HepG2 (cell line): ENCODE data around the gene URGCP. TPM values are rescaled to one million over a fixed set of nuclear protein-coding genes. Genes with fewer than 3 reads are reported as not detected.

Experiments used
- ATAC-seq: fragments of 200-7000 bp; cut with Tn5 transposase; 3 replicates; pipeline ENCODE4 v1.9.1; 2020; ENCODE audit warnings: mild to moderate bottlenecking, moderate library complexity
- BruUV-seq: library from RNA; stranded (reverse); fragments of 400-500 nt; replicated peaks from 2 replicates; lab custom pipeline; 2021; lab: Mats Ljungman, UMichigan
- CTCF ChIA-PET: fragments of 300-600 bp; formaldehyde crosslinking; extraction: SDS; loops from one replicate; lab custom pipeline; 2021; ENCODE audit warnings: low total read pairs, inconsistent platforms, low intra/inter-chr PET ratio; lab: Yijun Ruan, JAX
- POLR2A ChIA-PET: fragments of 350-600 bp; sonication (Branson Sonifier 250); formaldehyde crosslinking; loops from one replicate; lab custom pipeline; 2020; ENCODE audit warnings: antibody characterized with exemption, inconsistent platforms; lab: Yijun Ruan, JAX
- DNase-seq: peaks from one replicate; pipeline ENCODE4 v3.0.0-alpha.2; 2015; ENCODE audit warnings: low spot score
- FAIRE-seq: peaks from 3 replicates; lab custom pipeline; 2011; peaks lifted over from hg19 to GRCh38; lab: Jason Lieb, UNC
- H2AFZ ChIP-seq: one replicate; pipeline ENCODE4 v1.6.1; 2011; ENCODE audit warnings: low read length, inconsistent platforms
- H3K27ac ChIP-seq: fragments of 300-600 bp; 3 replicates; pipeline ENCODE4 v1.8.0; 2011; ENCODE audit warnings: mixed run types, mild to moderate bottlenecking, mixed read lengths, low read length, inconsistent platforms; ENCODE audit not compliant: insufficient read depth; ENCODE audit errors: extremely low read length
- H3K27me3 ChIP-seq, 2 experiments: fragments of 200-600 bp in 1 of 2; 2 replicates in 1 of 2; 3 replicates in 1 of 2; pipeline versions ENCODE4 v1.6.0 to v1.8.0; 2011; ENCODE audit warnings: low read length in 2 of 2, mild to moderate bottlenecking in 2 of 2, moderate library complexity in 2 of 2, inconsistent platforms in 1 of 2; ENCODE audit not compliant: insufficient read depth in 2 of 2, control insufficient read depth in 1 of 2
- H3K36me3 ChIP-seq, 2 experiments: fragments of 200-600 bp in 1 of 2; replicated peaks in 1 of 2; 2 replicates in 1 of 2; 3 replicates in 1 of 2; pipeline versions ENCODE4 v1.5.1 to v1.8.0; 2011; ENCODE audit warnings: low read length in 2 of 2, inconsistent platforms in 1 of 2; ENCODE audit not compliant: insufficient read depth in 2 of 2, control insufficient read depth in 1 of 2
- H3K4me1 ChIP-seq: 2 replicates; pipeline ENCODE4 v1.5.1; 2012; ENCODE audit warnings: low read length, inconsistent platforms; ENCODE audit not compliant: insufficient read depth
- H3K4me2 ChIP-seq: 2 replicates; pipeline ENCODE4 v1.6.0; 2011; ENCODE audit warnings: low read depth, low read length, inconsistent platforms
- H3K4me3 ChIP-seq, 3 experiments: fragments of 200-600 bp in 1 of 3; sonication (generic), shearing (Covaris generic) in 1 of 3; replicated peaks in 1 of 3; 2 replicates each; pipeline ENCODE4 v1.5.1; 2011 to 2016; ENCODE audit warnings: low read length in 3 of 3, inconsistent platforms in 2 of 3, low read depth in 2 of 3, mild to moderate bottlenecking in 2 of 3, control low read depth in 1 of 3, mixed read lengths in 1 of 3; ENCODE audit not compliant: insufficient read depth in 1 of 3
- H3K79me2 ChIP-seq: one replicate; pipeline ENCODE4 v1.6.1; 2011; ENCODE audit warnings: low read length, inconsistent platforms; ENCODE audit not compliant: insufficient read depth
- H3K9ac ChIP-seq: 2 replicates; pipeline ENCODE4 v1.6.0; 2011; ENCODE audit warnings: mild to moderate bottlenecking, low read depth, low read length, inconsistent platforms; ENCODE audit not compliant: insufficient read depth
- H3K9me3 ChIP-seq: 2 replicates; pipeline ENCODE4 v1.5.1; 2012; ENCODE audit warnings: mild to moderate bottlenecking, low read length
- H4K20me1 ChIP-seq: 2 replicates; pipeline ENCODE4 v1.6.0; 2011; ENCODE audit warnings: inconsistent platforms, mild to moderate bottlenecking, low read length, moderate library complexity; ENCODE audit not compliant: insufficient read depth
- KAT7 ChIP-seq: IDR thresholded peaks from 2 replicates; pipeline ENCODE4 v1.6.1; 2018; ENCODE audit warnings: borderline replicate concordance, missing compliant biosample characterization
- MIER3 ChIP-seq: IDR thresholded peaks from 2 replicates; pipeline ENCODE4 v1.6.1; 2016; ENCODE audit warnings: missing compliant biosample characterization, borderline replicate concordance
- MTF2 ChIP-seq: sonication (generic); formaldehyde crosslinking; IDR thresholded peaks from 2 replicates; pipeline ENCODE4 v1.5.0; 2020; ENCODE audit warnings: missing genetic modification reagents, borderline replicate concordance
- PAF1 ChIP-seq: IDR thresholded peaks from 2 replicates; pipeline ENCODE4 v1.6.1; 2016; ENCODE audit warnings: missing genetic modification reagents, missing compliant biosample characterization
- ZNF792 ChIP-seq: IDR thresholded peaks from 2 replicates; pipeline ENCODE4 v1.6.1; 2016
- WGBS: methylation state at CpG from one replicate; pipeline ENCODE4 v1.1.6; 2017; ENCODE audit warnings: low lambda C conversion rate; 5-methylcytosine and 5-hydroxymethylcytosine counted together
- in situ Hi-C: cut with HindIII; loops from 2 replicates; pipeline ENCODE4 v1.10.0; 2017; ENCODE audit warnings: low pct_unique_long_range_greater_than_20kb; ENCODE audit not compliant: extremely low pct_ligation_motif_present
- intact Hi-C: fragments of 100-400 bp; cut with micrococcal nuclease; formaldehyde crosslinking; loops from one replicate; pipeline ENCODE4 v1.10.0; 2022; ENCODE audit not compliant: unreplicated experiment
- polyA plus RNA-seq, 8 experiments: library from polyadenylated mRNA; depleted of rRNA in 3 of 8; stranded (reverse) in 7 of 8; unstranded in 1 of 8; fragments of >200 nt; fragmentation: Illumina TruSeq in 4 of 8; extraction: Trizol in 4 of 8; gene quantifications; 2 replicates each; pipeline versions ENCODE4 v1.2.1 to v1.2.3, GENCODE V29; 2011 to 2016; ENCODE audit warnings: low read depth in 4 of 8, missing spikeins in 1 of 8, mixed read lengths in 1 of 8; ENCODE audit not compliant: insufficient read depth in 1 of 8
- total RNA-seq, 5 experiments: library from RNA; depleted of rRNA; stranded (reverse); fragments of >200 nt; fragmentation: Illumina TruSeq; extraction: Trizol; gene quantifications; 2 replicates each; pipeline ENCODE4 v1.2.3, GENCODE V29; 2016; ENCODE audit warnings: low read depth in 1 of 5
- TF ChIP-seq, protein P1 (sequence below): sonication (generic); formaldehyde crosslinking; IDR thresholded peaks from 2 replicates; pipeline ENCODE4 v1.8.0; 2022; ENCODE audit warnings: missing genetic modification reagents, mild to moderate bottlenecking, borderline replicate concordance
- TF ChIP-seq, protein P2 (sequence below): IDR thresholded peaks from 2 replicates; pipeline ENCODE4 v1.4.0; 2020; ENCODE audit warnings: mild to moderate bottlenecking, missing genetic modification reagents

The URGCP gene
- total and polyA plus RNA-seq, 2 of the 13 experiments (the other 11 are each of a cell fraction or from before 2014, with no cell fraction given), result 22.3 to 25.8 TPM

DNA sequence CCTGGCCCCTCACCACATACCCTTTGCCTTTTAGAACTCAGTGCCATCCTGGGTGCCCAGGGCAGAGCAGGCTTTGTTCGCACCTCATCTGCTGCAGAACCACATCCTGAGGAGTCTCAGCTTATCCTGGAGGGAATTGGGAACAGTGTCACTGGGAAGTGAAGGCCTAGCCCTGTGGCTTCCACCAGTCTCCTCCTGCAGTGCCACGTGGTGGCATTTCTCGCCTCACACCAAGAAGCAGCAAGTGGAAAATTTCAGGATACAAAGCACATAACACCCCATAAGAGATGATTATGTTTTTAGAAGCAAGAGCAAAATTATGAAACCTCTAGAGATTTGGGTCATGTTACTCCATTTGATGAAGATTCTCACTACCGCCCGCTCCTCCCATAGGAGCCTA, 46.7 kb upstream of the URGCP start:
- Histone ChIP-seq H3K4me2 (no peak overlapping the region), H4K20me1 (no peaks in the 10 kb centered on the region), H3K36me3 (peaks cover 5 to 15% of the 10 kb centered on the region in 2 experiments; a peak in 3 of 5 replicates), H3K4me1 (no peaks in the 10 kb centered on the region), H2AFZ (no peak overlapping the region), H3K27ac (no peak overlapping the region), H3K9ac (no peak overlapping the region), H3K79me2 (no peaks in the 10 kb centered on the region), H3K4me3 (no peak overlapping the region), H3K27me3 (no peaks in the 10 kb centered on the region), H3K9me3 (no peaks in the 10 kb centered on the region)
- intact Hi-C loops, result no loop called here
- POLR2A ChIA-PET, result no interaction called here
- no peak for TF ChIP-seq MTF2 (CRISPR knock-in tag)
- TF ChIP-seq, protein P1, sequence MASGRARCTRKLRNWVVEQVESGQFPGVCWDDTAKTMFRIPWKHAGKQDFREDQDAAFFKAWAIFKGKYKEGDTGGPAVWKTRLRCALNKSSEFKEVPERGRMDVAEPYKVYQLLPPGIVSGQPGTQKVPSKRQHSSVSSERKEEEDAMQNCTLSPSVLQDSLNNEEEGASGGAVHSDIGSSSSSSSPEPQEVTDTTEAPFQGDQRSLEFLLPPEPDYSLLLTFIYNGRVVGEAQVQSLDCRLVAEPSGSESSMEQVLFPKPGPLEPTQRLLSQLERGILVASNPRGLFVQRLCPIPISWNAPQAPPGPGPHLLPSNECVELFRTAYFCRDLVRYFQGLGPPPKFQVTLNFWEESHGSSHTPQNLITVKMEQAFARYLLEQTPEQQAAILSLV (CRISPR knock-in tag), result no peak
- no peak for TF ChIP-seq ZNF792
- no peak for TF ChIP-seq KAT7 (CRISPR knock-in tag)
- TF ChIP-seq PAF1 (CRISPR knock-in tag), result no peak
- TF ChIP-seq, protein P2, sequence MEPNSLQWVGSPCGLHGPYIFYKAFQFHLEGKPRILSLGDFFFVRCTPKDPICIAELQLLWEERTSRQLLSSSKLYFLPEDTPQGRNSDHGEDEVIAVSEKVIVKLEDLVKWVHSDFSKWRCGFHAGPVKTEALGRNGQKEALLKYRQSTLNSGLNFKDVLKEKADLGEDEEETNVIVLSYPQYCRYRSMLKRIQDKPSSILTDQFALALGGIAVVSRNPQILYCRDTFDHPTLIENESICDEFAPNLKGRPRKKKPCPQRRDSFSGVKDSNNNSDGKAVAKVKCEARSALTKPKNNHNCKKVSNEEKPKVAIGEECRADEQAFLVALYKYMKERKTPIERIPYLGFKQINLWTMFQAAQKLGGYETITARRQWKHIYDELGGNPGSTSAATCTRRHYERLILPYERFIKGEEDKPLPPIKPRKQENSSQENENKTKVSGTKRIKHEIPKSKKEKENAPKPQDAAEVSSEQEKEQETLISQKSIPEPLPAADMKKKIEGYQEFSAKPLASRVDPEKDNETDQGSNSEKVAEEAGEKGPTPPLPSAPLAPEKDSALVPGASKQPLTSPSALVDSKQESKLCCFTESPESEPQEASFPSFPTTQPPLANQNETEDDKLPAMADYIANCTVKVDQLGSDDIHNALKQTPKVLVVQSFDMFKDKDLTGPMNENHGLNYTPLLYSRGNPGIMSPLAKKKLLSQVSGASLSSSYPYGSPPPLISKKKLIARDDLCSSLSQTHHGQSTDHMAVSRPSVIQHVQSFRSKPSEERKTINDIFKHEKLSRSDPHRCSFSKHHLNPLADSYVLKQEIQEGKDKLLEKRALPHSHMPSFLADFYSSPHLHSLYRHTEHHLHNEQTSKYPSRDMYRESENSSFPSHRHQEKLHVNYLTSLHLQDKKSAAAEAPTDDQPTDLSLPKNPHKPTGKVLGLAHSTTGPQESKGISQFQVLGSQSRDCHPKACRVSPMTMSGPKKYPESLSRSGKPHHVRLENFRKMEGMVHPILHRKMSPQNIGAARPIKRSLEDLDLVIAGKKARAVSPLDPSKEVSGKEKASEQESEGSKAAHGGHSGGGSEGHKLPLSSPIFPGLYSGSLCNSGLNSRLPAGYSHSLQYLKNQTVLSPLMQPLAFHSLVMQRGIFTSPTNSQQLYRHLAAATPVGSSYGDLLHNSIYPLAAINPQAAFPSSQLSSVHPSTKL (CRISPR knock-in tag), result no peak
- no peak for TF ChIP-seq MIER3
- no TSS peak for BruUV-seq
- WGBS, result 95% methylated on average over 5 of the region's 5 CpGs
- in situ Hi-C loops, result no loop called here
- DNase-seq (no peak), FAIRE-seq (no peak), ATAC-seq (no peak)
- CTCF ChIA-PET, result no interaction called here
